GM18951 (cell line): ENCODE data around the gene RPS5.
A peak's percentile ranks its signal among the peaks of the same experiment; 100 is the strongest.
"Not testable (repeated sequence)": the region's sequence is repeated elsewhere in the genome, so short reads cannot be mapped to it uniquely, and the experiment has no call there.

ENCODE experiments used
- POLR2A ChIP-seq: IDR thresholded peaks from 4 replicates; pipeline ENCODE4 v1.6.1; 2011; ENCODE audit warnings: mild to moderate bottlenecking; ENCODE audit not compliant: insufficient read length, insufficient read depth; ENCODE audit errors: extremely low read depth
- in situ Hi-C: fragments of 300-500 bp; cut with MboI; formaldehyde crosslinking; loops from one replicate; pipeline ENCODE4 v1.12.0; 2022; ENCODE audit warnings: low sequenced_read_pairs, mixed read lengths, inconsistent platforms; ENCODE audit not compliant: unreplicated experiment

RPS5 gene

DNA sequence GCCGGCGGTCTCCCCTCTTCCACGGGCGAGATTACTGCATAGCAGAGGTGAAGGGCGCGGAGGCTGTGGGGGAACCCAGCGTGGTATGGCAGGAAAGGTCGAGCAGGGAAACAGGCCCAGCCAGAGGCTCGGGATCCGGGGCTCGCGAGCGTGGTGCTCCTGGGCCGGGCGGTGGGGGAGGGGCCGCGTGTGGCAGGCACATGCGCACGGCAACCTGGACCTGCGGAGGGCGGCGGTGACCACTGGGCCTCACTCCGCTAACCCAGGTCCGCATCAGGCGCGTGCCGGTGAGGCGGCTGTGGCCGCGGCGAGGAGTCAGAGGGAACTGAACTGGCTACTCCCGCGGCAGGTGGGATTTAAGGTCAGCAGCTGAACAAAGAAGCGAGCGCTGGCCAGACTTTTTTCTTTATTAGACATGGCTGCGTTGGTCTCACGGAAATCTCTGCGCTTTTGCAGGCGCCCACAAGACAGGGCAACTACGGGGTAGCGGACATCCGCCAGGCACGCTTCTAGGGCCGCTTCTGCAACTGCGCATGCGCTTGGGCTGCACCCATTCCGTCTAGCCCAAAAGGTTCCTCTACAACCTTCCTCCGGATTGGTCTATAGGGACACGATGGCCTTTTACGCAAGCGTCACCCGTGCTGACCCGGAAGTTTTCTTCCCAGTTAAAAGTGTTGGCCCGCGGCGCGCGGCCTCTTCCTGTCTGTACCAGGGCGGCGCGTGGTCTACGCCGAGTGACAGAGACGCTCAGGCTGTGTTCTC lies at the start of gene RPS5:
Gene RPS5, plus strand, starts transcription at position 694 of the 762 bp plus-strand sequence. CDS start 869 bp downstream, outside the sequence.
- TF ChIP-seq POLR2A: peak; percentile 97
- in situ Hi-C loops: no loop called here

DNA sequence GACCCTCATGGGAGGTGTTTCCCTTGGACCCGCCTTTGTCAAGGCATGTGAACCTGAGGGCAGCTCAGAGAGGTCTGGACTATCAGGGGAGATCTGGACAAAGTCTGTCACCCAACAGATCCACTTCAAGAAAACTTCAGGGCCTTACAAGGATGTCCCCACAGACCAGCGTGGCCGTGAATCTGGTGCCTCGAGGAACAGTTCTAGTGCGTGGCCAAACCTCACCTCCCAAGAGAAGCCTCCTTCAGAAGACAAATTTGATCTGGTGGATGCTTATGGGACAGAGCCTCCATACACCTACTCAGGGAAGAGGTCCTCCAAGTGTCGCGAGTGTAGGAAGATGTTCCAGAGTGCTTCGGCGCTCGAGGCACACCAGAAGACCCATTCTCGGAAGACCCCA lies 48.7 kb upstream of the RPS5 start:
- no peak for TF ChIP-seq POLR2A
- in situ Hi-C loops: no loop called here

DNA sequence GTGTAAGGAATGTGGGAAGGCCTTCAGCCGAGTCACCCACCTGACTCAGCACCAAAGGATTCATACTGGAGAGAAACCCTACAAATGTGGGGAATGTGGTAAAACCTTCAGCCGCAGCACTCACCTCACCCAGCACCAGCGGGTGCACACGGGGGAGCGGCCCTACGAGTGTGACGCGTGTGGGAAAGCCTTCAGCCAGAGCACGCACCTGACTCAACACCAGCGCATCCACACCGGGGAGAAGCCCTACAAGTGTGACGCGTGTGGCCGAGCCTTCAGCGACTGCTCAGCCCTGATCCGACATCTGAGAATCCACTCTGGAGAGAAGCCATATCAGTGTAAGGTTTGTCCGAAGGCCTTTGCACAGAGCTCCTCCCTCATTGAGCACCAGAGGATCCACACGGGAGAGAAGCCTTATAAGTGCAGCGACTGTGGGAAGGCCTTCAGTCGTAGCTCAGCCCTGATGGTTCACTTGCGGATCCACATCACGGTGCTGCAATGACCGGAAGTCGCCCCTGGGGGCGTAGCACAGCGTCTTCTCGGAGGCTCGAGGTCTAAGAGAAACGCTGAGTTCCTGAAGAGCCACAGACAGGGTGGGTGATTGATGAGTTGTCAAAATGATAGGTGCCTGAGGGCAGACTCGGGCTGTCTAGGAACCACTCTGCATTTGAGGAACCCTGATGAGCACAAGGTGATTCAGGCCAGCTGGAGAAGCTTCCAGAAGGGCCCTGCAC lies 48.1 kb upstream of the RPS5 start:
- in situ Hi-C loops: no loop called here
- no peak for TF ChIP-seq POLR2A

DNA sequence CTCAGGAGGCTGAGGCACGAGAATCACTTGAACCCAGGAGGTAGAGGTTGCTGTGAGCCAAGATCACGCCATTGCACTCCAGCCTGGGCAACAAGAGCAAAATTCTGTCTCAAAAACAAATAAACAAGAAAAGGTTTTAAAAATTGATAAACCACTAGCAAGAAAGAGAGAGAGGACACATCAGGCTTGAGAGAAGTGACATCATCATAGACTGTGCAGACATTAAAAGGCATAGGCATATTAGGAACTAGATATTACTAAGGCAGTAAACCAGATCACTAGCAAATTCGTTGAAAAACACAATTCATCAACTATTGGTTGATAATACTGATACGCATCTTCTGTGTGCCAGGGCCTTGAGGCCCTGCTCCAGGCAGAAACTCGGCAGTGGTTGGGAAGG lies 41.5 kb upstream of the RPS5 start:
- TF ChIP-seq POLR2A: no peak
- in situ Hi-C loops: no loop called here

DNA sequence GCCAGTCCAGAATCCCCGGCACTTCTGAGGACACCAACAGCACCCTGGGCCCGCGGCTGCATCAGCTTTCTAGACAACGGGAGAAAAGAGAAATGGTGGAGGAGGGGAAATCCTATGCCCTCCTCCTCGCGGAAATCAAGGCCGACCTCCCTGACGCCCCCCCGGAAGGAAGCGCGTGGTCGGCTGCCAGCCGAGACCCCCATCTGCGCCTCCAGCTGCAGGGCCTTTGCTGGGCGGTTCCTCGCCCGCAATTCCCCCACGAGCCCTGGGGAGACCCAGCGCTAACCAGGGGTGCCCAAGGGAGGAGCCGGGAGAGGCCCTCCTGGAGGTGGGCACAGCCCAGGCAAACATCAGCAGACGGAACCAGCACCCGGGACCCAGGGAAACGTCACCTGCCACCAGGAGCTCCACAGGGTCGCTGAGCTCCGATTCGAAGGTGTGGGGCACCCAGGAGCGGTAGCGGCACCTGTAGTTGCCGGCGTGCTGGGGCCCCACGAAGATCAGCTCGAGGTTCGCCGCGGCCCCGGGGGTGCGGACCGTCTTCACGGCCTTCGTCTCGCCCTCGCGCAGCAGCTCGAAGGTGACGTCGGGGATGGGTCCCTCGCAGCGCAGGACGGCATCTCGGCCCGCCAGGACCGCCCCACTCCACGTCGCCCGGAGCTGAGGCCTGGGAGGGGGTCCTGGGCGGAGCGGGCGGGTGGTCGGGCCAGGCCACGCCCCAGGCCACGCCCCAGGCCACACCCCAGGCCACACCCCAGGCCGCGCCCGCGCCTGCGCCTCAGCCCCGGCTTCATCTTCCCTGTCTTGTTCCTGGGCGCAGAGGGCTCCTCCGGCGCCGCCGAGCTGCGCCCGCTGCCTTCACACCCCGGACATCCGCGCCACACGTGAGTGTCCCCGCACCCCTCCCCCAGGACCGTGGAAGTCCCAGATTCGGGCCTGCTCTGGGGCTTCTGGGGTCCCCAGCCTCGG lies 39.8 kb upstream of the RPS5 start:
- peak; percentile 87 for TF ChIP-seq POLR2A
- in situ Hi-C loops: no loop called here

DNA sequence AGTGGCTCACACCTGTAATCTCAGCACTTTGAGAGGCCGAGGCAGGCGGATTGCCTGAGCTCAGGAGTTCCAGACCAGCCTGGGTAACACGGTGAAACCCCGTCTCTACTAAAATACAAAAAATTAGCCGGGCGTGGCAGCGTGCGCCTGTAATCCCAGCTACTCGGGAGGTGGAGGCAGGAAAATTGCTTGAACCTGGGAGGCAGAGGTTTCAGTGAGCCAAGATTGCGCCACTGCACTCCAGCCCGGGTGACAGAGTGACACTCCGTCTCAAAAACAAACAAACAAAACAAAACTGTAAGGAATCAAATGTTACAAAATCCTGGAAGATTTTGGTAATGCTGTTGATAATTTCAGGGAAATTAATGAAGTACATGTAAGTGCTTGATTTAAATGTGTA lies 39.0 kb upstream of the RPS5 start:
- in situ Hi-C loops: not testable (repeated sequence)

DNA sequence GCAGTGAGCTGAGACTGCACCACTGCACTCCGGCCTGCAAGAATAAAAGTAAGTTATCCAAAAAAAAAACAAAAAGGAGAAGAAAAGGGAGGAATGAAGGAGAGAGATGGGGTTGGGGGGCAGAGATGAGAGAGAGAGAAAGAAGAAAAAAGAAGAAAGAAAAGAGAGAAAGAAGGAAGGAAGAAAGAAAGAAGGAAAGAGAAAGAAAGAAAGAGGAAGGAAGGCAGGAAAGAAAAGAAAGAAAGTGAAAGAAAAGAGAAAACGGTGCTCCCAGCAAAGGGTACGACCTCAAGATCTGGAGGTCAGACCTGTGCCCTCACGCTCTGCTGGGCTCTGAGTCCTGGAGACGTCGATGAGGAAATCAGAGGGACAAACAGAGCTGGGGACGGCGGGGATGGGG lies 37.5 kb upstream of the RPS5 start:
- no peak for TF ChIP-seq POLR2A
- in situ Hi-C loops: no loop called here

DNA sequence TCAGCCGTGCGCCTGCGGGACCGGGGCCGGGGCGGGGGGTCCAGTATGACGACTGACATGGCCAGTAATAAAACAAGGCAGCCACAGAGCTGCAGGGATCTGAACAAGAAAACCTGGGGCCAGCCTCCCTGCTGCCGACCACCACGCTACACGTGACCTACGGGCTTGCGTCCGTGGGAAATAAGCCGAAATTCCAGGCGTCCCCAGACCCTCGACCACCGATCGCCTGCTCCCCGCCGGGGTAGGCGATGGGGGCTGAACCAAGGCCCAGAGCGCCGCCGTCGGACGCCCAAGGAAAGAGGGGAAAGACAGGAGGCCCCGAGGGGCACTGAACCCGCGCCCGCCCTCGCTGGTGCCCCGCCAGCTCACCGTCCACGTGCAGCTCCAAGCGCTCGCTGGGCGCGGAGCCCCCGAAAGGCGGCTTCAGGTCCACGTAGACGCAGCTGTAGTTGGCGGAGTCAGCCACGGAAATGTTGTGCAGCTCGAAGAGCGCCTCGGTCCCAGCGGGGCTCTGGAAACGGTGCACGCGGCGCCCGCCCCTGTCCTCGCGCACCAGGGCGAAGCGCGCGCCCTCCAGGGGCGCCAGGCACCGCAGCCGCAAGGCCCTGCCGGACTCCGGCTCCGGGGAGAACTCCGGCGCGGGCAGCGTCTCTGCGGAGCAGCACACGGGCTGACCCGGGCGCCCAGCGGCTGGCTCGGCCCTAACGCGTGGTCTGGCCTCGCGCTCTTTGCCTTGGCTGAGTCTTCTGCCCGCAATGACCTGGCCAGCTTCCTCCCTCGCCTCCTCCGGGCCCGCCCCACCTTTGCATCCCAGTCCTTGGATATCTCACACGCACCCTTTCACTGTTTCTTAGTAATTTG lies 36.8 kb upstream of the RPS5 start:
- no peak for TF ChIP-seq POLR2A
- in situ Hi-C loops: no loop called here

DNA sequence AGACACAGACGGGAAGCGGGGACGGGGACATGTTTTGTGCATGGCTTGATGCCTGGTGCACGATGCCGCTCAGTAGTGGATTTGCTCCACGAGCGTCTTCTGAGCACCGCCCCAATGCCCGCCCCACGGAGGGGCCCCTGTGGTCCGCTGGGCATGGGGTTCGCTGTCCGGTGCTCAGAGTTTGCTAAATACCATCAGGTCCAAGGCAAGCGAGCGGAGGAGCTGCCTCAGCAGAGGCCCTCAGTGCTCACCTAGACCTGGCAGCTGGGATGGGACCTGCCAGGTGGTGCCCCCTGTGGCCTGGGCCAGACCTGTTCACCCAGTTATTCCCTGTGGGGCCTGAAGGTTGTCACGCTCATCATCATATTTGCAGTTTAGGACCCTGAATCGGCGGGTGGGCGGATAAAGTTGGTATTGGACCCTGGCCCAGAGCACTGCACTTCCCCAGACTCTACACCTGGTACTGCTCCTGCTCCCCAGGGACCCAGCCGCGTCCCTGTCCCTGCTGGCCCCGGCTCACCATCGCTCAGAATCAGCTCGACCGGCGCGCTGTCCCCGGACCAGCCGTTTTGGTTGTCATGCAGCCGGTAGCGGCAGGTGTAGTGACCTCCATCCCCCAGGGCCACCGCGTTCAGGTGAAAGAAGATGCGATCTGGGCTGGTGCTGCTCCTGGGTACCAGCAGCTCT lies 36.1 kb upstream of the RPS5 start:
- in situ Hi-C loops: no loop called here
- no peak for TF ChIP-seq POLR2A

DNA sequence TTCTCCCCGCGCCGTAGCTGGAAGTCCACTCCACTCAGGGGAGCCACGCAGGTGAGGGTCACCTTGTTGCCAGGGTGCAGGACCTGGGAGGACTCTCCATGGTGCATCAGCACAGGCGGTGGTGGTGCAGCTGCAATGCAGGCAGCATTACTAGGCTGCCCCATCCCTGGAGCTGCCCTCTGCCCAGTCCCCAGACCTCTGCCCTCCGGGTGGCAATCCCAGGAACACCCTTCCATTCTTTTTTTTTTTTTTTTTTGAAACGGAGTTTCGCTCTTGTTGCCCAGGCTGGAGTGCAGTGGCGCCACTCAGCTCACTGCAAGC lies 35.6 kb upstream of the RPS5 start:
- in situ Hi-C loops: no loop called here
- TF ChIP-seq POLR2A: no peak

DNA sequence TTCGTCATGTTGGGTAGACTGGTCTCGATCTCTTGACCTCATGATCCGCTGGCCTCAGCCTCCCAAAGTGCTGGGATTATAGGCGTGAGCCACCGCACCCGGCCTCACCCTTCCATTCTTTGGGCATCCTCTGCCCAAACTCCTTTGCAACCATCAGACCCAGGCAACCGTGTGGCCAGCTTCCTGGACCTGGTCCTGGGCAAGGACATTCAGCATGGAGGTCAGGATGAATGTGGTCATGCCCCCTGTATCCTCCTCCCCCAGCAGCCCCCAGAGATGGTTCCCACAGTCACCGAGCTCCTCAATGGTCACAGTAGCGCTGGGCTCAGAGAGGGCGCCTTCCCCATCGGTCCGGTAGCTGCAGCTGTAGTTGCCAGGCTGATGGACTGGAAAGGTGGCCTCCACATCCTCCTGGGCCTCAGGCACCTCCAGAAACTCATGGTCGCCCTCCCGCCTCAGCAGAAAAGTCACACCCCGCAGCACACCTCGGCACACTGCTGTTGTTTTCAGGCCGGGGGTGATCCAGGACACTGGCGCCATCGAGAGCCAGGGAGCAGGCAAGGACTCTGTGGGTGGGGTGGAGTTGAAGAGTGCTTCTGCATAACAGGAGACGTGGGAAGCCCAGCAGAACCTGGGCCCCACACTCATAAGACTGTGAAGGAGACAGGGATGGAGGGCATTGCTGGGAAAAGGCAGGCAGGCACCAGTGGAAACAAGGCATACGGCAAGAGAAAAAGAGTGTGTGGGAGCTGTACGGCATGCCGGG lies 34.9 kb upstream of the RPS5 start:
- TF ChIP-seq POLR2A: no peak
- in situ Hi-C loops: no loop called here
